Measurements from ENCODE around the gene STYX. TPM values are rescaled to one million over a fixed set of nuclear protein-coding genes. Genes with fewer than 3 reads are reported as not detected.

The STYX gene
- total and polyA plus RNA-seq, 2 experiments from 2014 or later: 8.9 to 11.4 TPM

- Histone ChIP-seq H3K27me3 (no peaks in the 10 kb centered on the region), H3K4me1 (ENCODE audit: low read depth) (no peaks in the 10 kb centered on the region), H3K36me3 (peaks cover 13% of the 10 kb centered on the region), H3K27ac (no peak overlapping the region), H3K9me3 (ENCODE audit: low read depth) (no peaks in the 10 kb centered on the region), H3K4me3 (no peak overlapping the region)
- TF ChIP-seq, protein P1, sequence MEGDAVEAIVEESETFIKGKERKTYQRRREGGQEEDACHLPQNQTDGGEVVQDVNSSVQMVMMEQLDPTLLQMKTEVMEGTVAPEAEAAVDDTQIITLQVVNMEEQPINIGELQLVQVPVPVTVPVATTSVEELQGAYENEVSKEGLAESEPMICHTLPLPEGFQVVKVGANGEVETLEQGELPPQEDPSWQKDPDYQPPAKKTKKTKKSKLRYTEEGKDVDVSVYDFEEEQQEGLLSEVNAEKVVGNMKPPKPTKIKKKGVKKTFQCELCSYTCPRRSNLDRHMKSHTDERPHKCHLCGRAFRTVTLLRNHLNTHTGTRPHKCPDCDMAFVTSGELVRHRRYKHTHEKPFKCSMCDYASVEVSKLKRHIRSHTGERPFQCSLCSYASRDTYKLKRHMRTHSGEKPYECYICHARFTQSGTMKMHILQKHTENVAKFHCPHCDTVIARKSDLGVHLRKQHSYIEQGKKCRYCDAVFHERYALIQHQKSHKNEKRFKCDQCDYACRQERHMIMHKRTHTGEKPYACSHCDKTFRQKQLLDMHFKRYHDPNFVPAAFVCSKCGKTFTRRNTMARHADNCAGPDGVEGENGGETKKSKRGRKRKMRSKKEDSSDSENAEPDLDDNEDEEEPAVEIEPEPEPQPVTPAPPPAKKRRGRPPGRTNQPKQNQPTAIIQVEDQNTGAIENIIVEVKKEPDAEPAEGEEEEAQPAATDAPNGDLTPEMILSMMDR (IDR thresholded peaks at IDR 0.05; ENCODE audit: low read depth, low read length): no peak
- DNase-seq (ENCODE audit: low read depth in 1 of 2, low spot score in 1 of 2): no peak
Measured at GRCh38 chr14:52781629-52782028, 51.7 kb downstream of the STYX start.

DNA sequence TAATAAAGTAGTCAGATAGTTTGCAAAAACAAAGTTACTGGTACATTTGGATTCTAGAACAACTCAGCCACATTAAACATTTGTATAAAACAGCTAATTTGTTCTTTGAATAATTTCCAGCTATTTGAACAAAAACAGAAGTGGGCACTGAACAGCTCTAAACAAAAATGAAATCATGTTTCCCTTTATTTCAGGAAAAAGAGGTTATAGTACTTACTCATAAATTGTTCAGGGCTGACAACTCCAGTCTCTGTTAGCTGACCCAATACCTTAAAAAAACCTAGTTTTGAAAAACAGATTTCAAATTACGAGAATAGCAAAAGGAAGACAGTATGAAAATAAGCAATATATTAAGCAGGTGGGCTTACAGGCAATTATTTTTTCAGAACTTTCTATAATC lies 53.2 kb downstream of the STYX start:
- Histone ChIP-seq H3K27ac (no peak overlapping the region), H3K36me3 (peaks cover 6% of the 10 kb centered on the region), H3K4me1 (ENCODE audit: low read depth) (no peaks in the 10 kb centered on the region), H3K9me3 (ENCODE audit: low read depth) (no peaks in the 10 kb centered on the region), H3K27me3 (no peaks in the 10 kb centered on the region), H3K4me3 (no peak overlapping the region)
- DNase-seq (ENCODE audit: low read depth in 1 of 2, low spot score in 1 of 2): no peak
- TF ChIP-seq, protein P1 (IDR thresholded peaks at IDR 0.05; ENCODE audit: low read depth, low read length): no peak

DNA sequence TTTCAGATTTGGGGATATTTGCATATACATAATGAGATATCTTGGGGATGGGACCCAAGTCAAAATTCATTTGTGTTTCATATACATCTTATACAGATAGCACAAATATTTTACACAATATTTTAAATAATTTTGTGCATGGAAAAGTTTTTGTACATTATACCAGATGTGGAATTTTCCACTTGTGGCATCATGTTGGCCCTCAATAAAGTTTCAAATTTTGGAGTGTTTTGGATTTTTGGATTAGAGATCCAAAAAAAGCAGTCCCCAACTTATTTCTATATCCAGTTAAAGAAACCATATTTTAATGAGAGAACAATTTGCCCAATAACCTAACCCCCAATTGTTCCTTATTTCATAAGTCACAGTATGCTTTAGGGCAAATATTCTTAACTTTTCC lies 56.9 kb downstream of the STYX start:
- no peak for DNase-seq (ENCODE audit: low read depth in 1 of 2, low spot score in 1 of 2)
- Histone ChIP-seq H3K9me3 (ENCODE audit: low read depth) (no peaks in the 10 kb centered on the region), H3K27me3 (no peaks in the 10 kb centered on the region), H3K4me3 (no peak overlapping the region), H3K27ac (no peak overlapping the region), H3K4me1 (ENCODE audit: low read depth) (peaks cover 6% of the 10 kb centered on the region), H3K36me3 (peaks cover 2% of the 10 kb centered on the region)
- TF ChIP-seq, protein P1 (IDR thresholded peaks at IDR 0.05; ENCODE audit: low read depth, low read length): no peak

- TF ChIP-seq, protein P1 (IDR thresholded peaks at IDR 0.05; ENCODE audit: low read depth, low read length): no peak
- DNase-seq (ENCODE audit: low read depth in 1 of 2, low spot score in 1 of 2): no peak
- H3K9me3 ChIP-seq (ENCODE audit: low read depth): no peaks in the 10 kb centered on the region
- H3K4me1 ChIP-seq (ENCODE audit: low read depth): peaks cover 6% of the 10 kb centered on the region
- H3K4me3 ChIP-seq: no peak overlapping the region
- no peak overlapping the region for H3K27ac ChIP-seq
- H3K36me3 ChIP-seq: no peaks in the 10 kb centered on the region
- no peaks in the 10 kb centered on the region for H3K27me3 ChIP-seq
Measured at GRCh38 chr14:52789118-52789517, 59.2 kb downstream of the STYX start.

DNA sequence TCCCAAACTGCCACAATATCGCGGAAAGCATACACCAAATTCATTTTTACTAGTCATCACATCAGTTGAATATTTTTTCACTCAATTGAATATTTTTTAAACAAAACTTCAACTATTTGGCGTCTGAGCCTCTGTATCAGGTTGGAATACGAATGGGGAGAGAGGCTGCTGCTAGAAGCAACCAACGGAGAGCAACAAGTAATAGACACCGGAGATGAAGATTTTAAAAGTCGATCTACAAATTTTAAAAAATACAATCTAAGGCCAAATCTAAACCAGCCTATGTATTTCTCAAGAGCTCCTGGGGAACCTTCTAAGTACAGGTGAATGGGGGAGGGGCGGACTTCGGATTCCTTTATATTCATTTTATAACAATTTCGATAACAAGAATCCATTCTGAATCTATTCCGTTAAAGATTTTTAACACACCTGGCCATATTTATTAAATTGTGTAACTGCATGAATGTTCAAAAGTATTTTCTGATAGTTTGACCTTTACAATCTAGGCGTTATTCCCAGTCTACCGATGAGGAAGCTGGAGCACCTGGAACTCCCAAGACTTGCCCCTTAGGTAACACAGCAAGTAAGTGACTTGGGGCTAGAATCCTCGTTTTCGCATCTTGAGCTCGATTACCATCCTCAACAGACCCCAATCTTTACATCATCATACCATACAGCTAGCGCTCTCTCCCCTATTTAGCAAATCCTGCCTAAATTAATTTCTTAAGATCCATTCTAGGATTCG lies 60.2 kb downstream of the STYX start:
- Histone ChIP-seq H3K4me1 (ENCODE audit: low read depth) (peaks cover 6% of the 10 kb centered on the region), H3K36me3 (no peaks in the 10 kb centered on the region), H3K27ac (no peak overlapping the region), H3K9me3 (ENCODE audit: low read depth) (no peaks in the 10 kb centered on the region), H3K27me3 (no peaks in the 10 kb centered on the region), H3K4me3 (peak overlapping the region; percentile 48)
- TF ChIP-seq, protein P1 (IDR thresholded peaks at IDR 0.05; ENCODE audit: low read depth, low read length): no peak
- peak in 1 of 2 donors; percentile 0 for DNase-seq (ENCODE audit: low read depth in 1 of 2, low spot score in 1 of 2)
